HEK293 (cell line): ENCODE results near the gene ARMCX2.

Experiments used
- CTCF ChIA-PET: fragments of 350-600 bp; formaldehyde crosslinking; extraction: SDS; loops from one replicate; lab custom pipeline; 2021; ENCODE audit warnings: antibody characterized with exemption; lab: Yijun Ruan, JAX
- POLR2A ChIA-PET: fragments of 300-600 bp; formaldehyde crosslinking; extraction: SDS; loops from one replicate; lab custom pipeline; 2020; ENCODE audit warnings: antibody characterized with exemption, inconsistent platforms; lab: Yijun Ruan, JAX
- H3K27ac ChIP-seq: fragments of 200-500 bp; sonication (Bioruptor generic); 2 replicates; pipeline ENCODE4 v1.5.1; 2014; ENCODE audit warnings: low read depth, low read length, control low read depth, inconsistent platforms; ENCODE audit errors: extremely low read depth
- H3K36me3 ChIP-seq, 2 experiments: fragments of 200-500 bp in 1 of 2; sonication (Bioruptor generic) in 1 of 2; 1 replicate in 1 of 2; 2 replicates in 1 of 2; pipeline ENCODE4 v1.5.1; 2014 to 2017; ENCODE audit warnings: inconsistent platforms in 2 of 2, low read length in 2 of 2; ENCODE audit not compliant: control insufficient read depth in 2 of 2, insufficient read depth in 1 of 2
- H3K4me1 ChIP-seq: fragments of 200-500 bp; sonication (Bioruptor generic); 2 replicates; pipeline ENCODE4 v1.5.1; 2014; ENCODE audit warnings: mild to moderate bottlenecking, low read length, inconsistent platforms; ENCODE audit not compliant: control insufficient read depth, insufficient read depth
- H3K4me3 ChIP-seq: 2 replicates; pipeline ENCODE4 v1.5.1; 2011; ENCODE audit warnings: low read depth, mild to moderate bottlenecking, control low read depth, low read length, moderate library complexity
- H3K9me3 ChIP-seq: fragments of 200-500 bp; sonication (Bioruptor generic); 2 replicates; pipeline ENCODE4 v1.5.1; 2014; ENCODE audit warnings: low read depth, low read length, inconsistent platforms; ENCODE audit not compliant: control insufficient read depth, insufficient read depth
- CTCF ChIP-seq: fragments of 450-650 bp; formaldehyde crosslinking; IDR thresholded peaks from 2 replicates; pipeline ENCODE4 v1.5.1; 2016; ENCODE audit warnings: missing biosample characterization, missing genetic modification characterization
- EGR2 ChIP-seq: fragments of 450-650 bp; formaldehyde crosslinking; IDR thresholded peaks from 2 replicates; pipeline ENCODE4 v1.5.1; 2016; ENCODE audit warnings: low read depth, missing biosample characterization, missing genetic modification characterization
- GLIS2 ChIP-seq: fragments of 450-650 bp; formaldehyde crosslinking; IDR thresholded peaks from 2 replicates; pipeline ENCODE4 v1.5.1; 2016; ENCODE audit warnings: missing biosample characterization, missing genetic modification characterization
- KLF9 ChIP-seq: fragments of 450-650 bp; formaldehyde crosslinking; IDR thresholded peaks from 2 replicates; pipeline ENCODE4 v1.5.1; 2016; ENCODE audit warnings: missing biosample characterization, missing genetic modification characterization, low read depth
- PATZ1 ChIP-seq: fragments of 450-650 bp; formaldehyde crosslinking; IDR thresholded peaks from 2 replicates; pipeline ENCODE4 v1.5.1; 2016; ENCODE audit warnings: missing biosample characterization, missing genetic modification characterization
- SP3 ChIP-seq: fragments of 450-650 bp; formaldehyde crosslinking; IDR thresholded peaks from 2 replicates; pipeline ENCODE4 v1.5.1; 2016; ENCODE audit warnings: missing biosample characterization, missing genetic modification characterization
- TRIM28 ChIP-seq: IDR thresholded peaks from 2 replicates; pipeline ENCODE4 v1.6.1; 2011; ENCODE audit warnings: low read length, control low read depth, borderline replicate concordance
- ZBTB11 ChIP-seq: fragments of 450-650 bp; formaldehyde crosslinking; conservative IDR thresholded peaks from 2 replicates; pipeline ENCODE4 v1.5.1; 2016; ENCODE audit warnings: low read depth, missing biosample characterization, missing genetic modification characterization
- ZBTB17 ChIP-seq: fragments of 450-650 bp; formaldehyde crosslinking; IDR thresholded peaks from 2 replicates; pipeline ENCODE4 v1.5.1; 2016; ENCODE audit warnings: missing biosample characterization, missing genetic modification characterization
- ZIC2 ChIP-seq: fragments of 450-650 bp; formaldehyde crosslinking; IDR thresholded peaks from 2 replicates; pipeline ENCODE4 v1.5.1; 2016; ENCODE audit warnings: missing biosample characterization, missing genetic modification characterization
- ZNF132 ChIP-seq: fragments of 450-650 bp; formaldehyde crosslinking; IDR thresholded peaks from 2 replicates; pipeline ENCODE4 v1.5.1; 2017; ENCODE audit warnings: missing biosample characterization, missing genetic modification characterization, borderline replicate concordance
- ZNF157 ChIP-seq: fragments of 450-650 bp; formaldehyde crosslinking; IDR thresholded peaks from 2 replicates; pipeline ENCODE4 v1.5.1; 2016; ENCODE audit warnings: missing biosample characterization, missing genetic modification characterization
- ZNF202 ChIP-seq: fragments of 450-650 bp; formaldehyde crosslinking; IDR thresholded peaks from 2 replicates; pipeline ENCODE4 v1.5.1; 2016; ENCODE audit warnings: missing biosample characterization, missing genetic modification characterization, borderline replicate concordance
- ZNF335 ChIP-seq: fragments of 450-650 bp; formaldehyde crosslinking; conservative IDR thresholded peaks from 2 replicates; pipeline ENCODE4 v1.5.1; 2016; ENCODE audit warnings: missing biosample characterization, missing genetic modification characterization
- ZNF350 ChIP-seq: fragments of 450-650 bp; formaldehyde crosslinking; IDR thresholded peaks from 2 replicates; pipeline ENCODE4 v1.5.0; 2017; ENCODE audit warnings: missing biosample characterization, mild to moderate bottlenecking, missing genetic modification characterization
- ZNF394 ChIP-seq: fragments of 450-650 bp; formaldehyde crosslinking; IDR thresholded peaks from 2 replicates; pipeline ENCODE4 v1.5.1; 2016; ENCODE audit warnings: missing biosample characterization, missing genetic modification characterization, mild to moderate bottlenecking, moderate library complexity, borderline replicate concordance
- ZNF449 ChIP-seq: fragments of 450-650 bp; formaldehyde crosslinking; IDR thresholded peaks from 2 replicates; pipeline ENCODE4 v1.5.1; 2017; ENCODE audit warnings: missing biosample characterization, mild to moderate bottlenecking, missing genetic modification characterization, moderate library complexity
- ZNF610 ChIP-seq: fragments of 450-650 bp; formaldehyde crosslinking; IDR thresholded peaks from 2 replicates; pipeline ENCODE4 v1.5.1; 2016; ENCODE audit warnings: missing biosample characterization, missing genetic modification characterization, borderline replicate concordance
- ZNF629 ChIP-seq: fragments of 450-650 bp; formaldehyde crosslinking; IDR thresholded peaks from 2 replicates; pipeline ENCODE4 v1.5.1; 2017; ENCODE audit warnings: missing biosample characterization, missing genetic modification characterization
- ZNF654 ChIP-seq: fragments of 450-650 bp; formaldehyde crosslinking; IDR thresholded peaks from 2 replicates; pipeline ENCODE4 v1.5.1; 2016; ENCODE audit warnings: low read depth, missing biosample characterization, missing genetic modification characterization
- ZSCAN30 ChIP-seq: fragments of 450-650 bp; IDR thresholded peaks from 2 replicates; pipeline ENCODE4 v1.5.1; 2018; ENCODE audit warnings: missing biosample characterization, mild to moderate bottlenecking, missing genetic modification characterization, moderate library complexity
- TF ChIP-seq, protein P1 (sequence below): fragments of 450-650 bp; formaldehyde crosslinking; IDR thresholded peaks from 2 replicates; pipeline ENCODE4 v1.5.1; 2016; ENCODE audit warnings: missing biosample characterization, missing genetic modification characterization

Gene ARMCX2

GRCh38 chrX:101619364-101619763 lies 40.3 kb downstream of the ARMCX2 start:
- Histone ChIP-seq H3K36me3 (peaks cover 0 to 8% of the 10 kb centered on the region in 2 experiments; a peak in 1 of 3 replicates), H3K4me1 (peaks cover 7% of the 10 kb centered on the region), H3K9me3 (no peaks in the 10 kb centered on the region), H3K27ac (no peak overlapping the region)
- POLR2A ChIA-PET: no interaction called here
- CTCF ChIA-PET: no interaction called here
- TF ChIP-seq SP3 (tag by site-specific recombination): peak; percentile 13; the same call in 1 of the 2 replicates
- TF ChIP-seq PATZ1 (tag by site-specific recombination): peak; percentile 32; the same call in 1 of the 2 replicates
- no peak for TF ChIP-seq ZNF449 (tag by site-specific recombination)
- TF ChIP-seq ZNF610 (tag by site-specific recombination): no peak
- no peak for TF ChIP-seq ZNF202
- no peak for TF ChIP-seq ZNF350 (tag by site-specific recombination)
- peak; percentile 79; the same call in 1 of the 2 replicates for TF ChIP-seq TRIM28
- TF ChIP-seq ZNF335 (tag by site-specific recombination): peak; percentile 27; the same call in 1 of the 2 replicates
- 0 out of 2 replicates have a peak, but pooled peaks have one; percentile 48 for TF ChIP-seq GLIS2 (tag by site-specific recombination)
- no peak for TF ChIP-seq ZSCAN30 (tag by site-specific recombination)
- TF ChIP-seq ZNF394 (tag by site-specific recombination): no peak
- no peak for TF ChIP-seq ZNF132 (tag by site-specific recombination)
- no peak for TF ChIP-seq ZIC2 (tag by site-specific recombination)
- TF ChIP-seq, all 188 proteins: peak for 5
- H3K4me3 ChIP-seq: no peak overlapping the region

DNA sequence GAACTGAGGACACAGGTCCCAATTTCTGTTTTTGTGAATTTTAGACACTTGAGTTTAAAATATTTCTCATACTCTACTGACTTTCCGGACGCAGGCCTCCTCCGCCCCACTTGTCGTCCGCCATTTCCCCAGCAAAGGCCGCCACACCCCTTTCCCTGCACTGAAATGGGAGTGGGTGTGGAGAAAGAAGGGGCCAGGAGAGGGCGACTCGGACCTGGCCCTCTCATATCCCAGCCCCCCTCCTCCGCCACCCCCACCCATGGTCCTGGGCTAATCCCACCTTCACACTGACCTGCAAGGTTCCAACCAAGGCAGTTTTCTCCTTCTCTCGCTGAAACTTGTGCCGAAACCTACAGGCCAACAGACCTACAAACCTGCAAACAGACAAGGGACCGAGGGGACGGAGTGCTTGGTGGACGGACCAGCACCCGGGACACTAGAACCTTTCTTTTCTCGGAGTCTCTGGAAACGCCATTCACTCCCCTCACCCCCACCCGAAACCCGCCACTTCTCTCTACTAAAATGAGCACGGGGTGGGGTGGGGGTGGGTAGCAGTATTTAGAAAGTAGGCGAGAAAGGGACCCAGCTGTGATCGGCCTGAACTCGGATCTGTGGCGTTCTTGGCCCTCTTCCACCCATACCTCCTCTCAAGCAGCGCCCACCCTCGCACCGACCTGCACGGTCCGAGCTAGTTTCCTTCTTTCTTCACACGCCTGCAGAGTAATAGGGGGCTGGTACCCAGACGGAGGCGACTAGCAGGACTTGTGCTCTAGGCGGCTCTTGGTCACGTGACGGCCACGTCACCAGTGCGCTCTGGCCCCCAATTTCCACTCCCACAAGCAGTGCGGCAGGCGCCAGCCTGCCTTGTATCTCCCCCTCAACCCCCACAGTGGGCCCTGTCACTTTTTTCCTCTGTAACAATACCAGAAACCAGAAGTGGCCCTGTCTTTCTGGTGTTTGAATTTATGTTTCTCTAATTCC lies 42.1 kb downstream of the ARMCX2 start, which contains the start of gene ARMCX6:
Gene ARMCX6, minus strand, starts transcription at position 790 of the 981 bp plus-strand sequence. CDS start 1,380 bp downstream, outside the sequence.
- CTCF ChIA-PET: interaction anchor here (1.8 kb wide), 1 partner anchor 141 kb away, joined by 5 read pairs; no protein-coding TSS in a partner anchor
- H3K27ac ChIP-seq: peak within 1 kb of the TSS; percentile 21; the same call in 1 of the 2 replicates
- peak within 1 kb of the TSS; percentile 69 for H3K4me3 ChIP-seq
- H3K36me3 ChIP-seq: peaks cover 0 to 7% of the 10 kb centered on the region in 2 experiments; a peak in 1 of 3 replicates
- H3K9me3 ChIP-seq: no peaks in the 10 kb centered on the region
- H3K4me1 ChIP-seq: peaks cover 7% of the 10 kb centered on the region
- POLR2A ChIA-PET: no interaction called here
- peak; percentile 30; the same call in 1 of the 2 replicates for TF ChIP-seq ZNF629 (tag by site-specific recombination)
- peak; percentile 19; the same call in 1 of the 2 replicates for TF ChIP-seq ZNF654
- TF ChIP-seq, protein P1, sequence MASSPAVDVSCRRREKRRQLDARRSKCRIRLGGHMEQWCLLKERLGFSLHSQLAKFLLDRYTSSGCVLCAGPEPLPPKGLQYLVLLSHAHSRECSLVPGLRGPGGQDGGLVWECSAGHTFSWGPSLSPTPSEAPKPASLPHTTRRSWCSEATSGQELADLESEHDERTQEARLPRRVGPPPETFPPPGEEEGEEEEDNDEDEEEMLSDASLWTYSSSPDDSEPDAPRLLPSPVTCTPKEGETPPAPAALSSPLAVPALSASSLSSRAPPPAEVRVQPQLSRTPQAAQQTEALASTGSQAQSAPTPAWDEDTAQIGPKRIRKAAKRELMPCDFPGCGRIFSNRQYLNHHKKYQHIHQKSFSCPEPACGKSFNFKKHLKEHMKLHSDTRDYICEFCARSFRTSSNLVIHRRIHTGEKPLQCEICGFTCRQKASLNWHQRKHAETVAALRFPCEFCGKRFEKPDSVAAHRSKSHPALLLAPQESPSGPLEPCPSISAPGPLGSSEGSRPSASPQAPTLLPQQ (tag by site-specific recombination): peak; percentile 60
- TF ChIP-seq KLF9 (tag by site-specific recombination): peak; percentile 67; the same call in 1 of the 2 replicates
- TF ChIP-seq CTCF (tag by site-specific recombination): no peak; the same call in 1 of the 2 replicates
- TF ChIP-seq ZNF157 (tag by site-specific recombination): no peak
- 0 out of 2 replicates have a peak, but pooled peaks have one; percentile 13 for TF ChIP-seq ZBTB17 (tag by site-specific recombination)
- TF ChIP-seq ZNF335 (tag by site-specific recombination): 0 out of 2 replicates have a peak, but pooled peaks have one; percentile 13
- TF ChIP-seq EGR2 (tag by site-specific recombination): peak; percentile 32; the same call in 1 of the 2 replicates
- TF ChIP-seq ZBTB11 (tag by site-specific recombination): peak; percentile 42; the same call in 1 of the 2 replicates
